HG03460 (cell line): ENCODE results near the gene NPAS2.

Experiments
- ATAC-seq: cut with Tn5 transposase; IDR thresholded peaks from one replicate; pipeline ENCODE4 v1.9.1; 2021; ENCODE audit not compliant: unreplicated experiment

Gene NPAS2

DNA sequence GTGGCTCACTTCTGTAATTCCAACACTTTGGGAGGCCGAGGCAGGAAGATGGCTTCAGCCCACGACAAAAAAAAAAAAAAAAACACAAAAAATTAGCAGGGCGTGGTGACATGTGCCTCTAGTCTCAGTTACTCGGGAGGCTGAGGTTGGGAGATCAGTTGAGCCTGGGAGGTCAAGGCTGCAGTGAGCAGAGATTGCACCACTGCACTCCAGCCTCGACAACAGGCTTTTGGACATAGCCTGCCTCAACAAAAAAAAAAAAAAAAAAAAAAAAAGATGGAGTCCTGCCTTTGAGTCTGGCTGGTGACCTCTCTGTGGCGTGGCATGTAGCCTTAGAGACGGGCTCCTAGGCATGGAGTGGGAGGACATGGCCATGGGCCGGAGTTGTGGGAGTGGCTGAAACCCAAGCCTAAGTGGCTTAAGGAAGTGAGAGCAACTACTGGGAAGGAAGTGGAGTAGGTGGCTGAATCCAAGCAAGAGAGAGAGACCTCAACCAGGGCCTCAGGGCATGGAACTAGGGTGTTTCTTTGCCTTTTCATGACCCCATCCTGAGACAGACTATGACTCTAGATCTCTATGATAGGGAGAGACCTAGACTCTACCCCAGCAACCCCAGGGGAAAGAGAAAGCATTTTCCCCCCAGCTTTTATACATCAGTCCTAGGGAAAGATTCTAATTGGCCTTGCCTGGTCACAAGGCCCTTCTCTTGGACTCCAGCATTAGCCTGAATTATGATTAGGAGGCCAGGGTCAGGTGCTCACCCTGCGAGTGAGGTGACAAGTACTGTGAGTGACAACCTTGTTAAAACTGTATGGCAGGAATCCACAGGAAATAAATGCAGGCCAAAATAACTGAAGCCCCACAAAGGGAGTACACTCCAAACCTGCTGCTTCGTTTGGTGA lies 34.2 kb downstream of the NPAS2 start:
- ATAC-seq: no peak

DNA sequence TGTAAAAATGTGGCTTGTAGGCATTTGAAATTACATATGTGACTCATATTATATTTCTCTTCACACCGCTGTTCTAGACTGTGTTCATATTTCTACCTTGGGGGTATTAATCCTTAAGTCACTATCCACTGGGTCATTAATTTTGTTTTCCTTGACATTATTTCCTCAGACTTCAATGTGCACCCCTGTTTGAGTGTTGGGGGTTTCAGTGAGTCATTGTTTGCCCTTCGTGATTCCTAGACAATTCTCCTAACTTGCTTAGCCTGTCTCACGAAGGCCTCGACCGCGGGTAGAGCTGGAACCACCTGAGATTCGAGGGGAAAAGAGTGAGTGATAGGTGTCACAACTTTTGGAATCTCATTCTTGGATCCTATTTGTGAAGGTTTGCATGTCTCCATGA lies 35.1 kb downstream of the NPAS2 start:
- no peak for ATAC-seq

DNA sequence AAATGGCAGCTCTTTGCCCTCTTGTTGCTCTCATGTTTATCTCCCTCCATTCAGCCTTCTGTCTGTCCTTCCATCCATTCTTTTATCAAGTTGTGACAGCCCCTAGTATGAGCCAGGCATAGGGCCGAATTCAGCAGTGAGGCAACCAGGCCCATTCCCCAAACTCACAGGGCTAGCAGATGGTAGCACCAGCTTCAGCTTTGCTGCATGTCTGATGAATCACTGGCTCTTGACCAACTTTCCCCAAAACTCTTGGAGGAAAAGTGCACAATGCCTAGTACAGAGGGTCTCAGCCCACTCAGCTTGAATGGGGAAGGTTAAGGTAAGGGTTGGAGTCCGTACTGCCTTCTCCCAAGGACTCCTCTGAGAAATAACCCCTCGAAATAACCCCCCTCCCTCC lies 35.7 kb downstream of the NPAS2 start:
- no peak for ATAC-seq

DNA sequence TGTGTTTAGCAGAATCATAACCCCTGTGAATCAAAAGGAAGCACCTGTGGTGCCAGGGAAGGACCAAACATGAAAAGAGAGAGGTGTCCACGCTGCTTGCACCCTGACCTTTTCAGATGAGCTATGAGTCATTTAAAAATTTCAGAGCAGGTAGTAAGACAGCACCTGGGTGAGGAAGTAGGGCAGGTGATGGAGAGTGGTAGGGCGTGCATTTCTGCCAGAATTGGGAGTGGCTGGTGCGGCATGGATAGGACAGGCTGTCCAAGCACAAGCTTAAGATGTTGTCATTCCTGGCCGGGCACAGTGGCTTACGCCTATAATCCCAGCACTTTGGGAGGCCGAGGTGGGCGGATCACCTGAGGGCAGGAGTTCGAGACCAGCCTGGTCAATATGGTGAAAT lies 36.8 kb downstream of the NPAS2 start:
- no peak for ATAC-seq

DNA sequence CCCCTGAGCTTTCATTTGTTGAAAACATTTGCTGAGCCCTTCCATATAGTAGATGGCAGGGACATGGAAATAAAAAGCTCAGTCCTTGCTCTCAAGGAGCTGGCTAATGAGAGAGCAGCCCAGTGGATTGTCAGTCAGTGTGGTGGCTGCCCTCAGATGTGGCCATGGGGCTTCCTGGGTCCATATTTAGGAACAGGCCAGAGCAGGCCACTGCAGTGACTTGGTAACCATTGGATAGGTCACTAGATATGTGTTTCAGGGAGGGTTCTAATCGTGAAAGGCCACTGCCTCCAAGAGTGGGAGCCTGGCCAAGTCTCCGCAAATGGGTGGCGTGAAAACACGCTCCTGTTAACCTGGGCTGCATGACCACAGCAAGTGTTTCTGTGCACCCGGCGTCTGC lies 37.4 kb downstream of the NPAS2 start:
- no peak for ATAC-seq

DNA sequence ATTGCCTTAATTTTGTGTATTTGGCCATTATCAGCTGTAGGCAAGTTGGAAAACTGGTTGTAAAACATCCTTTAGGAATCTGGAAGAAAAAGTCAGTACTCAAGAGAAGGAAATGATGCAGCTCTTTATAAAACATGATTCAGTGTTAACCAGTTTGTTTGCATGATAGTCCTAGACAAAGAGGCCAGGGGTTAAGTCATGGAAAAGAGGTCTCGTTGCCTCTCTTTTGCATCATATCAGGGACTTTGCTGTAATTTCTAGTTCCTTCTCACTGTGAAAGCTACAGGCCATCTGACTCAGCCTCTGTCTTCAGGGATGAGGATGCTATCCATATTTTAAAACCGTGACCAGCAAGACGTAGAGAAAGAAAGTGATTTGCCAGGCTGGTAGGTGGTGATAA lies 38.0 kb downstream of the NPAS2 start:
- no peak for ATAC-seq

DNA sequence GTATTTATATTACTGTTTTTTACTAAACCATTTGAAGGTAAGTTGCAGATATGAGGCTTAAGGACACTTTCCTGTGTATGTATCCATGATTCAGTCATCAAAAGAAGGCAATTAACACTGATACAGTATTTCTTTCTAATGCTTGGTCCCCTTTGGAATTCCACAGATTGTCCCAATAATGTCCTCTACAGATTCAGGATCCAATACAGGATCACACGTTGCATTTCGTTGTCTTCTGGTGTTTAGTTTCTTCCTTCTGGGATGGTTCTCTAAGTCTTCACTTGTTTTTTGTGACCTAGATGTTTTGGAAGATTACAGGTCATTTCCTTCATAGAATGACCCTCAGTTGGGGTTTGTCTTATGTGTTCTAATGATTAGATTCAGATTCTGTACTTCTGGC lies 40.0 kb downstream of the NPAS2 start:
- no peak for ATAC-seq

DNA sequence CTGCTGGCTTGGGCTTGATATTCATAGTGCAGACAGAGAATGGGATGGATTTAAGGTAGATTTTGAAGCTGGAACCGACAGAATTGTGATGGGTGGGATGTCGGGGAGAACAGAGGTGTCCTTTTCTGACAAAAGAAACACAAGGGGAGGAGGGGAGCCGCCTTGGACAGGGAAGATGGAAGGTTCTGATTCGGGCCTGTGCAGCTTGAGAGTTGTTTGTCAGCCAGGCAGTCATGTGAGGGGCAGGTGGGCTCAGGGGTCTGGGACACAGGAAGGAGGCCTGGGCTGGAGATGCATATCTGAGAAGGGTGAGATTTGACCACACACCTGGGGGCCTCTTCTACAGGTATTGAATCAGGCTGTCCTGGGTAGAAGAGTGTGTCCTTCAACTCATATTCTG lies 41.4 kb downstream of the NPAS2 start:
- ATAC-seq: no peak

DNA sequence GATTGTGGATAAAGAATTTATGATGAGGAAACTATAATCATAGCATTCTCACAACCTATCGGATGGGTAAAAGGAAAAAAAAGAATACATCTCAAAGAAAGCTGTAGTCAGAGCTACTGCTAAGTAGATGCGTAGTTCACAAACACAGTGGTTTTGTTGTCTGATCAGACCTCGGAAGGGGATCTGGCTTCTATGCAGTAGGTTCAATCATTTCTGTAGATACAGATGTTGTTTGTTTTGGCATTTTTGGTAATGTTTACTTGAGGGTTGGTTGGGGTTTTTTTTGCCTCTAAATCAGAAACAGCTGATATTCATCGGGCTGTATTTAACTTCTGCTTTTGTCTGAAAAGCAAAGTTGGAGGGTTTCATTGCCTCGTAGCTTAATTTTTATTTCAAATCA lies 42.1 kb downstream of the NPAS2 start:
- no peak for ATAC-seq

DNA sequence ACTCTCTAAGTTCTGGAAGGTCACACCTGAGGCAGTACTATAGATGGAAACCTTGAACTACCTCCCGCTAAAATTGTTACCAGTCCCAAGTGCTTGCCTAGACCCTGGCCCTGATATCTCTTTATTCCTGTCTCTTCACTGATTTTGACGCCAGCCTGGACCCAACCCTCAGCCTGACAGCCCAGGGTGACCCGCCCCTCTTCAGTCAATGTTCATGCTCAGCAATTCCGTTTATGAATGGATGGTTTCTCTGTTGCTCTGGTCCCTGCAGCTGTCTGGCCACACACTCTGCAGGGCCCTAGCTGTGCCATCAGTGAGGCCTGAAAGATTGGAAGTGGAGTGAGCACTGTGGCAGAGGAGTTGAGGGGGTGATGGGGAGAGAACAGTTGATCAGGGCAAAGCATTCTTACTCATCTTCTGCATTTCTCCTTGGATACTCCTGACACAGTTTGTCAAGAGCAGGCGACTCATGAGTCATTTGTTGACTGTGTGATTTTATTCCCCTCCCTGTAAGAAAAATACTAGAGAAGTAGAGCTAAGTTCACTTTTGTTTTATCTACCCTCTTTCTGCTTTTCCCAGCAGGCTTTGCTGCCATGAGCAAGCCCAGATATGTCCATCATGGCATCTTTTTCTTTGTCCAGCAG lies 46.0 kb downstream of the NPAS2 start:
- ATAC-seq: no peak

DNA sequence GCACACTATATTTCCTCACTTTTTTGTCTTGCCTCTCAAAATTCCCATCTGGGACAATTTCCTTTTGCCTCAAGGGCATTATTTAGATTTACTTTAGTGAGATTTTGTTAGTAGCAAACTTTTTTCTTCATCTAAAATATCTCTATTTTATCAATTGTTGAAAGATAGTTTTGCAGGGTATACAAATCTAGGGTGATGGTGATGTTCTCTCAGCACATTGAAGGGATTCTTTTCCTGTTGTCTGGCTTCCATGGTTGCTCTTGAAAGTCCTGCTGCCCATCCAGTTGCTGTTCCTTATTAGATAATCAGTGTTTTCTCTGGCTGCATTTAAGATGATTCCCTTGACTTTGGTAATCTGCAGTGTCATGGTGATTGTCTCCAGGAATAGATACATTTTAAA lies 48.1 kb downstream of the NPAS2 start:
- no peak for ATAC-seq

DNA sequence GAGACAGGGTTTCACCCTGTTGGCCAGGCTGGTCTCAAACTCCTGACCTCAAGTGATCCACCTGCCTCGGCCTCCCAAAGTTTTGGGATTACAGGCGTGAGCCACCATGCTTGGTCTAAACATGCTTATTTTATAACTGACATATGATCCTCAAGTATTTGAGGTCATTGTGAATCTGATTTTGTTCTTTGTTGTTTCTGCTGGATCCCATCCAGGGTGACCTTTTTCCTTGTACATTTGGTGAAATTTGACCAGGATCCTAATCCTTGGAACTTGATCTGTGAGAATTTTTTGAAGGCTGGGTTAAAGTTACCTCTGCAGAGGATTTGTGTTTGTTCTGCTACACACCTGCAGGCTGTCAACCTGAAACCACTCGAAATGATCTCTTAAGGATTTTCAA lies 49.2 kb downstream of the NPAS2 start:
- no peak for ATAC-seq

DNA sequence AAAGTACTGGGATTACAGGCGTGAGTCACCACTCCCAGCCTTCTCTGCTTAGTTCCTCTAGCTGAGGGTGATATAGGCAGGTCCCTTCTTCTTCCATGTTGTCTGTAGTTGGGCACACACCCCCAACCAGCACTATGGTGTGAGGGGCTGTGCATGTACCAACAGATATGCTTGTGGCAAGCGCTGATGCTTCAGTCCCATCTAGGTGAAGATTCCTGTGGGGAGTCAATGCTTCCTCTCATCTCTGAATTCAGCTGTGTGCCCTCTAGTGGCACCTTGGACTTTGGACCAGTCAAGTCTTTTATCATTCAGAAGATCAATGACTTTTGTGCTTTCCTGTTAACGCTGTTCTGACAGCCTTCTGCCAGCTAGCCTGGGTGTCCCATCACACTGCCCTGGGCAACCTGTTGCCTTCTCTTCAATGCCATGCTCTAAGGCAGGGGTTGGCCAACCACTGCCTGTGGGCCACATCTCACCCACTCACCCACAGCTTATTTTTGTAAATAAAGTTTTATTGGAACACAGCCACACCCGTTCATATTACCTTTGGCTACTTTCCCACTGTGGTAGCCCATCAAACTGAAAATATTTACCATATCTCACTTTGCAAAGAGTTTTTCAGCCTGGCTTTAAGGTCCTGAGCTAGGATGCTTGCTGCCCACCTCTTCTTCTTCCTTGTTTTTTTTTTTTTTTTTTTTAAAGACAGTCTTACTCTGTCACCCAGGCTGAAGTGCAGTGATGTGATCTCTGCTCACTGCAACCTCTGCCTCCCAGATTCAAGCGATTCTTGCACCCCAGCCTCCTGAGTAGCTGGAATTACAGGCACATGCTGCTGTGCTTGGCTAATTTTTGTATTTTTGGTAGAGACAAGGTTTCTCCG lies 51.0 kb downstream of the NPAS2 start:
- no peak for ATAC-seq

DNA sequence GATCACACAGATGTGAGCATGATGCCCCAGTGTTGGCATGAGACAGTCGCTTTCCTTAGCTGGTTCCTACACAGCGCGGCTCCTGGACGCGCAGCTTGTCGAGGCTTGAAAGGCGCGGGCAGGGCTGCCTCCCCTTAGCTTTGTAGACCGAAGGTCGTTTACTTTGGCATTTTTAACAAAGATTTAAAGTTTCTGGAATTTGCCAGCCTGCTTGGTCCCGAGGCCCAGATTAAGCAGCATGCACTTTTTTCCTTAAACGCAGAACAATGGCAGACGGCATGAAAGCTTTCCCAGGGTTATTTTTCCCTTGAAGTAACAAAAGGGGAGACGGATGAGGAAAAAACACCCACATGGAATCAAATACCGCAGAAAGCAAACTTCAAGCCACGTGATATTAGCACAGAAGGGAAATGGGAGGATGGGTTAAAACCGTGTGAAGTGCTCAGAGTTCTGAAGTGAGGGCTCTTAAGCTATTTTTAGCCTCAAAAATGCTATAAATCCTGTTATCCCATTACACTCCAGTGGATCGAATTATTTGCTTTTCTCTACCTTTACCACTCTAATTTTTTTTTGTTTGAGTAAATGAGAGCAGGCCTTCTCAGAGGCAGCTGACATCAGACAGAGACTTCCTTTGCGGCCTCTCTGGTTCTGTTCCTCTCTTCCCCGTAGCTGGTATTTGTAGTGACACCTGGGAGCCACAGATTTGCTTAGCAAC lies 55.7 kb downstream of the NPAS2 start:
- no peak for ATAC-seq

DNA sequence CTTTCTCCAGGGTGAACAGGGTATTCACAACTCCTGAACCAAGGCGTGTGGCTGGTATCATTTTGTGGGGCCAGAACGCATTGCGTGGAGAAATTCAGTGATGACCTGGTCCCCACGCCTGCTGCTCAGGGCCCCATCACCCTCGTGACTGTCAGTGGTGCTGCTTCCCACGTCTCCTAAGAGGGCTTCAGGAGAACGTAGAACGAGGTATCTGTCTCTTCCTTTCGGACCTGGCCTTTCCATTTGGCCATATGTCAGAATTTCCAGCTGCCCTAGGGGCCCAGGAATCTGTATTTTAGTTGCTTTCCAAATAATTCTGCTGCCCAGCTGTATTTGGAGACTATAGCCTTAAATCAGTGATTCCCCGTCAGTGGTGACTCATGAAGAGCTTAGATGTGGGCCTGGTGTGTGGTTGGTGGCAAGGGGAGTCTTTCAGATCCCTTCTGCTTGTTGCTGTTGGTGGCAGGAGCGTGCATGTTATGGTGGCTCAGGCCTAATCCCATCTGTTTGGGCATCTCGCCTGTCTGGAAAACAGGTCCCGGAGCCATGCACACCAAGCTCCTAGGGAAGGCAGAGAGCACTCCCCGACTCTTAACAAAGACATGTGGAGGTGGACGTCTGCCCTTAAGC lies 56.4 kb downstream of the NPAS2 start:
- ATAC-seq: no peak

DNA sequence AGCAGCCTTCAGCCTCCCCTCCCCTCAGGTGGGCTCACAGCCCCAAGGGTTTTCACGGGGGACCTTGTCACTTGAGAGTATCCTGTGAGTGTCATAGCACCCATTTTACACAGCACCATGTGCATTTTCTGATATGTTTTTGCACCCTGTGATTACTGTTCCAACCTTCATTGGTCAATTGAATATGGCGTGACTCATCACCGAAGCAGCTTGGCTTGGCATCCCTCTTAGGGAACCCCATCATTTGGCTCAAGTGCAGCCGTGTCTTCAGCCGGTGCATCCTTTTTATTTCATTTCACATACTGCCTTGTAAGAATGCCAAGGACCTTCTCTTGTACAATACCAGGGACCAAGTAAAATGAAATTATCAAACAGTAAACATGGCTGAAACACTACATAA lies 57.6 kb downstream of the NPAS2 start:
- ATAC-seq: no peak

DNA sequence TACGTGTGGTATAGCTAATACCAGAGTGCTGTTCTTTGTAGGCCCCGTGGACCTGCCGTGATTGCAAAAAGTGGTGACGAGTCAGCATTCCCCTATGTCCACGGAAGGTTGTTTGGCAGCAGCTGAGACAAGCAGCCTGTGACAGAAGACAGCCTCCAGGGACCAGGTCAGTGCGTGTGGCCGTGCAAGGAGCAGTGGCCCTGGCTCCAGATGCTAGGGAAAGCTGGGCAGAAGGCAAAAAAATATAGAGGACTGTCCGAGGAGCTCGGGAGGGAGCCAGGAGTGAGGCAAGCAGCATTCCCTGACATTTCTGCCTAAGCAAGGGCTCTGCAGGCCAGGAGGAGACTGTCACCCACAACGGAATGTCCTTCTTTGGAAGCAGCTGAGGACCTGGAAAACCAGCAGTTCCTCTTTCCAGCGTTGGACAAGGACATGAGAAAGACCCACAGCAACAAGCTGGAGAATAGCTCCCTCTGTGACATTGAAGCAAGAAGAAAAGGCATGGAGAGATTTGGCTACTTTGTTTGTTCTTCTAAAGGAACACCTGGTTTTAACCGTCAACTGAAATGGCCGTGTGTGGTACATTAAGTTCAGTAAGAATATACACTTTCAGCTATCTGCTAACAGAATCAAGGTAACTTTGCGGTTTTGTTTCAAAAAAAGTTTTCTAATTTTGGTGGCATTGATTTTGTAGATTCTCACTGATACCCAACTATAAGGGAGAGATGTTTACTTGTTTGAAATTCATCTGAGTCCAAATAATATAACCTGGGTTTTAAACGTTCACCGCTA lies 58.3 kb downstream of the NPAS2 start:
- no peak for ATAC-seq

DNA sequence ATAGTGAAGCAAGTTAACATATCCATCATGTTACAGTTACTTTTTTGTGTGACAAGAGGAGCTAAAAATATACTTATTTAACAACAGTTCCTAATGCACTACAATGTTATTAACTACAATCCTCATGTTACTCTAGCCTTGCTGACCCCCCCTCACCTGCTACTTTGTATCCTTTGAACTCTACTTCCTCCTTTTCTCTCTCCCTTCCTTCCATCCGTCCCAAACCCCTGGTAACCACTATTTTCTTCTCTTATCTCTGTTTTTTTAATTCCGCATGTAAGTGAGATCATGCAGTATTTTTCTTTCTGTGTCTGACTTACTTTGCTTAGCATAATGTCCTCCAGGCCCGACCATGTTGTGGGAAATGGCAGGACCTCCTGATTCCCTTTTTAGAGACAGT lies 59.4 kb downstream of the NPAS2 start:
- ATAC-seq: no peak

DNA sequence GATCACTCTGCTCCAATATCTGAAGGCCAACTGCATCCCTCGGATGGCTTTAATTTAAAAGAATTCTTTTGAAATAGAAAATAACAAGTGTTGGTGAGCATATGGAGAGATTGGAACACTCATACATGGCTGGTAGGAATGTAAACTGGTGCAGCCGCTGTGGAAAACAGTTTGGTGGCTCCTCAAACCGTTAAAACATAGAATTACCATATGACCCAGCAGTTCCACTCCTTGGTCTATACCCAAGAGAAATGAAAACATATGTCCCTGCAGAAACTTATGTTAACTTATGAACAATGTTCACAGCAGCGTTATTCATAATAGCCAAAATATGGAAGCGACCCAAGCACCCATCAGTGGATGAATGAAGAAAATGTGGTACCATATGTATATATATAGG lies 60.1 kb downstream of the NPAS2 start:
- ATAC-seq: no peak

DNA sequence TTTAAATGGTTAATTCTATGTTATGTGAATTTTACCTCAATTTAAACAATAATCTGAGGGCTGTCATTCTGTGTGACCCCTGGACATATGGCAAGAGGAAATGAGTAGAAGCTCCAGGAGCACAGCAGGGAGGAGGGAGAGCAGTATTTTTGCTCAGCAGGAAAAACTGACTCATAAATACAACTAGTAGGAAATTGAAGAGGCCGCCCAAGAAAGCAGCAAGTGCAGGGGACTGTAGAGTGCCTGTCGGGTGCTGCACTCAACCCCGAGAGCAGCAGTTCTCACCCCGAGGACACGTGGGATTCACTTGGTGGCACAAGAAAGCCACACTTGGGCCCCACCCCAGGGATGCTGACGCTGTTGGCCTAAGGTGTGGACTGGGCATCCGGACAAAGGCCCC lies 60.8 kb downstream of the NPAS2 start:
- ATAC-seq: no peak
